ENCODE measurements around the gene CPN1.
"Not testable (repeated sequence)": the region's sequence is repeated elsewhere in the genome, so short reads cannot be mapped to it uniquely, and the experiment has no call there.

CPN1 gene

DNA sequence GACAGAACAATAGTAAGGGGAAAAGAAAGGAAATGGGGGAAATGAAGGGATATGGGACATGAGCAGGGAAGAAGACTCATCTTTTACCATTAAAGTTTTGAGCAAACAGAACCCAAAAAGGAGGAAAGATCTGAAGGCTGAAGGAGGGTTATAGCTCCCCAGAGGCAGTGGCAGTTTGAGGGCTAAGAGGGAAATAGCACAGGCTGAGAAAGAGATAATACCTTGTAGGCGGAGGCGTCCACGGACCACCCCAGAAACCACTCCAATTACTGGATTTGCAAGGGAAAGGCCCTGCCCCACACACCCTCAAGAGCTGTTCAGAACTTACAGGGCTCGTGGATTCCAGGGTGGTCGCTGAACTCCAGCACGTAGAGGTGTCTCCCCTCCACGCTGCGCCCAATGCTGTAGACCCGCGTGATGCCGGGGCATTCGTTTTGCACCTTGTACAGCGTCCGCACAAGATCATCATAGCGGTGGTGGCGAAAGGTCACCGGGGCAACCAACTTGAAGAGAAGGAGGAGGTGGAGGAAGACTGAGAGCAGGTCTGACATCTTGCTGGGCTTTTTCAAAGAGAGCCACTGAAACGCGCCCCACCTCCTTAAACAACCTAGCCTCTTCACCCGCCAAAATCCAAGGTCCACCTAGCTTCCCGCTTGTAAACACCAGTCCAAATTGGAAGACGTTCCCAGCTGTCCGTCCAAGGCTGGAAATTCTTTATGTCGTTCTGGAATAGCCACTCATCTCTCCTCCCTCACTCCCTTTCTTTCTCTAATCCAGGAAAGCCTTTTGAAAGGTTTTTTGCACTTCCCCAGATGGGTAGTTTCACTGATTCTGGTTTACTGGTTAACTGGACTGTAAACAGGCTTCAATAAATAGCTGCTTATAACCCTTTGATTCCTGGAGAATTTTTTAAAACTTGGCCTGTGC lies at the start of gene CPN1:
CPN1 (minus strand) TSS at position 795 of the 927 bp plus-strand sequence; CDS start at position 551, 244 bp downstream.
- TF ChIP-seq, protein P1, sequence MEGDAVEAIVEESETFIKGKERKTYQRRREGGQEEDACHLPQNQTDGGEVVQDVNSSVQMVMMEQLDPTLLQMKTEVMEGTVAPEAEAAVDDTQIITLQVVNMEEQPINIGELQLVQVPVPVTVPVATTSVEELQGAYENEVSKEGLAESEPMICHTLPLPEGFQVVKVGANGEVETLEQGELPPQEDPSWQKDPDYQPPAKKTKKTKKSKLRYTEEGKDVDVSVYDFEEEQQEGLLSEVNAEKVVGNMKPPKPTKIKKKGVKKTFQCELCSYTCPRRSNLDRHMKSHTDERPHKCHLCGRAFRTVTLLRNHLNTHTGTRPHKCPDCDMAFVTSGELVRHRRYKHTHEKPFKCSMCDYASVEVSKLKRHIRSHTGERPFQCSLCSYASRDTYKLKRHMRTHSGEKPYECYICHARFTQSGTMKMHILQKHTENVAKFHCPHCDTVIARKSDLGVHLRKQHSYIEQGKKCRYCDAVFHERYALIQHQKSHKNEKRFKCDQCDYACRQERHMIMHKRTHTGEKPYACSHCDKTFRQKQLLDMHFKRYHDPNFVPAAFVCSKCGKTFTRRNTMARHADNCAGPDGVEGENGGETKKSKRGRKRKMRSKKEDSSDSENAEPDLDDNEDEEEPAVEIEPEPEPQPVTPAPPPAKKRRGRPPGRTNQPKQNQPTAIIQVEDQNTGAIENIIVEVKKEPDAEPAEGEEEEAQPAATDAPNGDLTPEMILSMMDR (IDR thresholded peaks at IDR 0.05; ENCODE audit: low read length, missing control alignments) = no peak
- H3K4me3 ChIP-seq (replicated peaks; ENCODE audit: low read depth, low read length) = no peak within 1 kb of the TSS
- no peak for DNase-seq (ENCODE audit: low read depth)

DNA sequence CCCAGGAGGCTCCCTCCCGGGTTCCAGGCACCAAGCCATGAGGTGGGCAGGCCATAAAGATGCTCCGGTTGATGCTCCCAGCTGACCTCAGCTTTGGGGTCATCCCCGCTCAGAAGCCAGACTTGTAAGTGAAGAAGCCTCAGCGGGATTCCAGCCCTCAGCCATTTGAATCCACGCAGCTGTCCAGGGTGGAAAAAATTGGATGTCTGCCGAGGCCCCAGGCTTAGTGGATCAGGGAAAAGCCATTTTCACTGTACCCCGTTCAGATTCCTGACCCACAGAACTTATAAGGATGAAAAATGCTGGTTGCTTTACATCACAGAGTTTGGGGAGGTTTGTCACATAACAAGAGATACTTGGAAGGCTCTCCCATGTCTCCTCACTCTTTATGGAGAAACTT lies 49.2 kb upstream of the CPN1 start:
- TF ChIP-seq, protein P1 (IDR thresholded peaks at IDR 0.05; ENCODE audit: low read length, missing control alignments) = no peak
- H3K4me3 ChIP-seq (replicated peaks; ENCODE audit: low read depth, low read length) = no peak overlapping the region
- no peak for DNase-seq (ENCODE audit: low read depth)

DNA sequence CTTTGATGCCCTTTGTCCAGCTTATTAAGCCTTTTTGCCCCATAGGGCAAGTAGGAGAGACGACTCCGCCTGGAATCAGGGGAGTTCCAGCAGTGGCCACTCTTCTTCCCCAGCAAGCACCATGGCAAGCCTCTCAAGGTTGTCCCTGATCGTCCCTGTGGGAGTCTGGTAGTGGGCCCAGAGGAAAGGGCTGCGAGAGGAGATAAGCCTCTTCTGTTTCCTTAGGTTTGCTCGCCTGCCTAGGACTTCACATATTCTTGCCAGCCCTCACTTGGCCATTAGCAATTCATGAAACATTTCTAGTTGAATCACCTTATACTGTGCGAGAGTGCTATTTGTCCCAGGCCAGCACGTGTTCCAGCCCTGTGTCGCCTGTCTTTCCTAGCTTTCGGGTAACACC lies 47.8 kb upstream of the CPN1 start:
- TF ChIP-seq, protein P1 (IDR thresholded peaks at IDR 0.05; ENCODE audit: low read length, missing control alignments) = no peak
- DNase-seq (ENCODE audit: low read depth) = no peak
- no peak overlapping the region for H3K4me3 ChIP-seq (replicated peaks; ENCODE audit: low read depth, low read length)

DNA sequence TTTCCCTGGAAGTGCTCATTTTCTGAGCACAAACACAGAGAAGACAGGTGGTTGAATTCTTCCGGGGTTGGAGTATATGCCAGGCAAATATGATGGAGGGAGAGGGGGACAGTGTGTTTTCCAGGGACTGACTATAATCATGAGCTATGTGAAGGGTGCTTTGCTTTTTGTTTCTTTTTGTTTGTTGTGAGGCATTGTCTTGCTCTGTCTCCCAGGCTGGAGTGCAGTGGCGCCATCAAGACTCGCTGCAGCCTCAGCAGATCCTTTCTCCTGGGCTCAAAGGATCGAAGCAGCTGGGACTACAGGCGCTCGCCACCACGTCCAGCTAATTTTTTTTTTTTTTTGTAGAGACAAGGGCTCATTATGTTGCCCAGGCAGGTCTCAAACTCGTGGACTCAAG lies 47.3 kb upstream of the CPN1 start:
- DNase-seq (ENCODE audit: low read depth) = no peak
- TF ChIP-seq, protein P1 (IDR thresholded peaks at IDR 0.05; ENCODE audit: low read length, missing control alignments) = no peak
- H3K4me3 ChIP-seq (replicated peaks; ENCODE audit: low read depth, low read length) = no peak overlapping the region

DNA sequence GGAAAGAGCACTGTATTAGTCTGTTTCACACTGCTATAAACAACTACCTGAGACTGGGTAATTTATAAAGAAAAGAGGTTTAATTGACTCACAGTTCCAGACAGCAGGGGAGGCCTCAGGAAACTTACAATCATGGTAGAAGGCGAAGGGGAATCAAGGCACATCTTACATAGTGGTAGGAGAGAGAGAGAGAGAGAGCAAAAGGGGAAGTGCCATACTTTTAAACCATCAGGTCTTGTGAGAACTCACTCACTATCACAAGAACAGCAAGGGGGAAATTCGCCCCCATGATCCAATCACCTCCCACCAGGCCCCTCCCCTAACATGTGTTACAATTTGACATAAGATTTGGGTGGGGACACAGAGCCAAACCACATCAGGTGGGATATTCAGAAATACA lies 43.7 kb upstream of the CPN1 start:
- not testable (repeated sequence) for H3K4me3 ChIP-seq (replicated peaks; ENCODE audit: low read depth, low read length); DNase-seq (ENCODE audit: low read depth)

DNA sequence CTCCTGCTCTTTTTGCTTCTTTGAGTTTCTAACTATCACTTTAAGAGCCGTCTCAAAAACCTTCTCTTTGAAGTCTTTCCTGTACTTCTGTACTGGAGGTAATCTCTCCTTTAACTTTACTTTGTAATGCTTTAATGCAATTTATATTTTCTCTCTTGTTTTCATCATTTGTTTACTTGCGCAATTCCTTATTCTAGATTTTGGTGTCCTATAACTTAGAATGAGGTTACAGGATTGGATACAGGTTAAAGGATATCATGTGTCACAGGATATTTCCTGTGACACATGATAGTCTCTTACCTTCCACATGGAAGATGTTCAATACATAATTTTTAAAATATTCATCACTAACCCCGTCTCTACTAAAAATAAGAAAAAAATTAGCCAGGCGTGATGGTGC lies 42.4 kb upstream of the CPN1 start:
- DNase-seq (ENCODE audit: low read depth) = no peak
- TF ChIP-seq, protein P1 (IDR thresholded peaks at IDR 0.05; ENCODE audit: low read length, missing control alignments) = no peak
- H3K4me3 ChIP-seq (replicated peaks; ENCODE audit: low read depth, low read length) = no peak overlapping the region

DNA sequence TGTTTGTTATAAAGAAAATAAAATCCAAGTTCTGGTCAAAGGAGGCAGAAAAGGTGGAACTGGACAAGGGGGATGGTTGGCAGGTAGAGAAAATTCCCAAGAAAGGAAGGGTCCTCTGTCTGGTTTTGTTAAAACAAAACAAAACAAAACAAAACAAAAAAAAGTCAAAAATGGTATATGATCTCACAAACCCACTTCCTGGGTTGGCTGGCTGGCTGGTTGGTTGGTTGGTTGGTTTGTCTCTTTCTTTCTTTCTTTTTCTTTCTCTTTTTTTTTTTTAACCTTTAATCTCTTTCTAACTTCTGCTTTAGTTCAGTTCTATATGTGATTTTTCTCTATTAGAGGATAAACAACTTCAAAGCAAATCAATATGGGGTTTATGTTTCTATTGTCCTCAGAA lies 41.1 kb upstream of the CPN1 start:
- H3K4me3 ChIP-seq (replicated peaks; ENCODE audit: low read depth, low read length) = no peak overlapping the region
- TF ChIP-seq, protein P1 (IDR thresholded peaks at IDR 0.05; ENCODE audit: low read length, missing control alignments) = no peak
- no peak for DNase-seq (ENCODE audit: low read depth)

All from fibroblast of pulmonary artery (primary cell).